ENCODE measurements around the gene VWA2. TPM values are rescaled to one million over a fixed set of nuclear protein-coding genes. Genes with fewer than 3 reads are reported as not detected.

The VWA2 gene
- total RNA-seq, 4 donors from 2014 or later: 2.5 to 22.6 TPM; not detected in 2

DNA sequence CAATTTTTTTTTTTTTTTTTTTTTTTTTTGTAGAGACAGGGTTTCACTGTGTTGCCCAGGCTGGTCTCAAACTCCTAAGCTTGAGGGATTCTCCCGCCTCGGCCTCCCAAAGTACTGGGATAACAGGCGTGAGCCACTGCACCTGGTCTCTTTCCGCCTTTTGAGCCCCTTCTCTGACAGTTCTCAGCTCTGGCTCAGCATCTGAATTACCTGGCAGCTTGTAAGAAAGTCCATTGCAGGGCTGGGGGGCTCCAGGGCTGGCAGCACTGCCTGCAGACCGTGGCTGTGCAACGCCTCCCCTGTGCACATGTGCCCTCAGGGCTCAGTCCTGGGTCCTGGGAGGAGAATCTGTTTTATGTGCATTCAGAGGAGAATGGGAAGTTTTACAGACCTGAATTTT is 37.6 kb downstream of the VWA2 start:
- H3K36me3 ChIP-seq: no peaks in the 10 kb centered on the region
- H3K4me3 ChIP-seq: no peak overlapping the region
- DNase-seq: no peak
- H3K27me3 ChIP-seq: no peaks in the 10 kb centered on the region
- H3K4me1 ChIP-seq: no peaks in the 10 kb centered on the region
- no peak overlapping the region for H3K27ac ChIP-seq
- TF ChIP-seq, protein P1, sequence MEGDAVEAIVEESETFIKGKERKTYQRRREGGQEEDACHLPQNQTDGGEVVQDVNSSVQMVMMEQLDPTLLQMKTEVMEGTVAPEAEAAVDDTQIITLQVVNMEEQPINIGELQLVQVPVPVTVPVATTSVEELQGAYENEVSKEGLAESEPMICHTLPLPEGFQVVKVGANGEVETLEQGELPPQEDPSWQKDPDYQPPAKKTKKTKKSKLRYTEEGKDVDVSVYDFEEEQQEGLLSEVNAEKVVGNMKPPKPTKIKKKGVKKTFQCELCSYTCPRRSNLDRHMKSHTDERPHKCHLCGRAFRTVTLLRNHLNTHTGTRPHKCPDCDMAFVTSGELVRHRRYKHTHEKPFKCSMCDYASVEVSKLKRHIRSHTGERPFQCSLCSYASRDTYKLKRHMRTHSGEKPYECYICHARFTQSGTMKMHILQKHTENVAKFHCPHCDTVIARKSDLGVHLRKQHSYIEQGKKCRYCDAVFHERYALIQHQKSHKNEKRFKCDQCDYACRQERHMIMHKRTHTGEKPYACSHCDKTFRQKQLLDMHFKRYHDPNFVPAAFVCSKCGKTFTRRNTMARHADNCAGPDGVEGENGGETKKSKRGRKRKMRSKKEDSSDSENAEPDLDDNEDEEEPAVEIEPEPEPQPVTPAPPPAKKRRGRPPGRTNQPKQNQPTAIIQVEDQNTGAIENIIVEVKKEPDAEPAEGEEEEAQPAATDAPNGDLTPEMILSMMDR (IDR thresholded peaks at IDR 0.05): no peak
- TF ChIP-seq POLR2A (IDR thresholded peaks at IDR 0.05): no peak
- H3K9me3 ChIP-seq: no peaks in the 10 kb centered on the region
- intact Hi-C loops (cut with DNase I; ENCODE audit: low total_unique reads): no loop called here

DNA sequence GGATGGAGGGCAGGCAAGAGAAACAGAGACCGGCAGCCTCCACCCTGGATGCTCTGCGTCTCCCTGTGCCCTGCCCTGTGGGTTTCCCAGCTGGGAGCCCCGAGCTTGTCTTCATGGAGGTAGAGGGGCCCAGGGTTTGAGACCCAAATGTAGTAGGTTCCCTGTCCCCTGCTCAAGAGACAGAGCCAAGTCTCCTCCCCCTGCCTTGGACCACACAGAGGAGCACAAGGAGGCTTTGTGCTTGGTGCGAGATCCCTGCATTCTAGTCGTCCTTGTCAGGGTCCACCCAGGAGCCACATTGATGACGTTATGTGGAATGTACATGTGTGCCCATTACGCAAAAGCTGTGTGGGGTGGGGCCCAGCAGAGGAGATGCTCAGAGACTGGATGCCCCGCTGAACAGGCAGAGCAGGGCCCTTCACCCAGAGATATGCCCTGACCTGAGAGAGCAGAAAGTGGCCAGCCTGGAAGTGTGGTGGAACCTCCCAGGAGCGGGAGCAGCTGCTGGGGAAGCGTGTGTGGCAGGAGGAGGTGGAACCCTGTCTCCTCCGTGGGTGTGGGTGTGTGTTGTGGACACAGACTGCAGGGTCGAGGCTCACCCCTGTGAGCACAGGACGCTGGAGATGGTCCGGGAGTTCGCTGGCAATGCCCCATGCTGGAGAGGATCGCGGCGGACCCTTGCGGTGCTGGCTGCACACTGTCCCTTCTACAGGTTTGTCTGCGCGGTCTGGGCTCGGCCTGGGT is 39.3 kb downstream of the VWA2 start:
- Histone ChIP-seq H3K9me3 (no peaks in the 10 kb centered on the region), H3K4me3 (no peak overlapping the region), H3K27ac (no peak overlapping the region), H3K27me3 (no peaks in the 10 kb centered on the region), H3K36me3 (no peaks in the 10 kb centered on the region), H3K4me1 (no peaks in the 10 kb centered on the region)
- TF ChIP-seq POLR2A (IDR thresholded peaks at IDR 0.05): no peak
- TF ChIP-seq, protein P1 (IDR thresholded peaks at IDR 0.05): no peak
- intact Hi-C loops (cut with DNase I; ENCODE audit: low total_unique reads): no loop called here
- no peak for DNase-seq

DNA sequence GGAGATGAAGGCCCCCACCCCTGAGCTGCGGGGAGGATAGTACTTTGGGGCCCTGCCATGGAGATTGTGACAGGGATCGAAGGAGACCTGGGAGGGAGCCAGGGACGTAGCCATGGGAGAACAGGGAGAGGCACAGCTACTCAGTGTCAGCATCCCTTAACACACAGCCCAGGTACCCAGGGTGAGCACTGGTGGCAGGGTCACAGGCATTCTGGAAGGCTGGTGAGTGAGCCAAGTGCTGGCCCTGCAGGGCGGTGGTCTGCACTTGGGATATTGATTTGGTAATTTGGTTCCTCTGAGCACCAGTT is 39.8 kb downstream of the VWA2 start:
- Histone ChIP-seq H3K4me3 (no peak overlapping the region), H3K4me1 (no peaks in the 10 kb centered on the region), H3K27ac (no peak overlapping the region), H3K9me3 (no peaks in the 10 kb centered on the region), H3K36me3 (no peaks in the 10 kb centered on the region), H3K27me3 (no peaks in the 10 kb centered on the region)
- no peak for TF ChIP-seq POLR2A (IDR thresholded peaks at IDR 0.05)
- TF ChIP-seq, protein P1 (IDR thresholded peaks at IDR 0.05): no peak
- DNase-seq: no peak
- intact Hi-C loops (cut with DNase I; ENCODE audit: low total_unique reads): no loop called here

DNA sequence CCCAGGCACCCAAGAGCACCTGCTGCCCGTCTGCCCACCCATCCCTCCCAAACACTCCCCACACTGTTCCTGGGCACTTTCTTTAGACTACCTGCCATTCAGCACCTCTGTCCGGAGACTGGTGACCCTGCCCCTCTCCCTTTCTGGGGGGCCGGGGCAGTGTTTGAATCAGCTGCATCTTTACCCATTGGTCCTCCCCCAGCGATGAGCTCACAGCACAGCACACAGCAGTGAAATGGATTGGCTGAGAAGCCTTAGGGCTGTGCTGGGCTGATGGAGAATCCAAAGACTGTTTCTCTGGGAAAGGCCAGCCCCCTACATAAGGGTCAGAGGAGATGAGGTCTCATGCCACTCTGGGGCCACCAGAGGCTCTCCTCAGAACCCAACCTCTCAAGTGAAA is 40.2 kb downstream of the VWA2 start:
- no peak overlapping the region for H3K4me3 ChIP-seq
- no peak for DNase-seq
- H3K27me3 ChIP-seq: no peaks in the 10 kb centered on the region
- no peaks in the 10 kb centered on the region for H3K4me1 ChIP-seq
- TF ChIP-seq POLR2A (IDR thresholded peaks at IDR 0.05): no peak
- TF ChIP-seq, protein P1 (IDR thresholded peaks at IDR 0.05): no peak
- intact Hi-C loops (cut with DNase I; ENCODE audit: low total_unique reads): no loop called here
- H3K9me3 ChIP-seq: no peaks in the 10 kb centered on the region
- H3K36me3 ChIP-seq: no peaks in the 10 kb centered on the region
- H3K27ac ChIP-seq: no peak overlapping the region

DNA sequence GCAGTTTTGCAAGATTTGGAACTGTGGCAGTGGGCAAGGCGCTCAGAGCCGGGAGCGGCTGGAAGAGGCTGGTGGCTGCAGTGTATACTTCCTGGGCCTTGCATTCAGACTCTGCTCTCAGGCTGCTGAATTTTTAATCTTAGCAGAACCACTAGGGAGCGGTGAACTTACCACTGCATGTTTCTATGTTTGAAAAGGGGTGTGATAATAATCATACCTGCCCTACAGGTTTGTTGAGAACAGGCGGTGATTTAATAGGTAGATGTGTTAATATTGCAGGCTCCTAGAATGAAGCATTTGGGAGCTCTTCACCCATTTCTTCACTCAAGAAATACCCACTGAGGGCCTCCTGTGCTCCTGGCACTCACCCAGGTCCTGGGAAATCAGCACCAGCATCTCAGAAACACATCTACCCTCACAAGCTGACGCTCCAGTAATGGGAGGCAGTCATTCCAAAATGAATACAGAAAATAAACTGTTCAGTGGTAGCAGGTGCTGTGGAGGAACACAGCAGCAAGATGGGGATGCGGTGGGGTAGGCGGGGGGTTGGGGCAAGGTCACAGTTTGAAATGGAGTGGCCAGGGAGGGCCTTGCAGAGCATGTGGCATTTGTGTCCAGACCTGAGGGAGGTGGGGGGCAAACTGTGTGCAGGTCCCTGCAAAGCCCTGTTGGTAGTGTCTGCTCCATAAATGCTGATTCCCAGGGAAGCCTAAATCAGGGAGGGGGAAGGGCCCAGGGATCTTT is 41.0 kb downstream of the VWA2 start:
- Histone ChIP-seq H3K4me3 (no peak overlapping the region), H3K36me3 (no peaks in the 10 kb centered on the region), H3K4me1 (no peaks in the 10 kb centered on the region), H3K27me3 (no peaks in the 10 kb centered on the region), H3K9me3 (no peaks in the 10 kb centered on the region), H3K27ac (no peak overlapping the region)
- no peak for DNase-seq
- intact Hi-C loops (cut with DNase I; ENCODE audit: low total_unique reads): no loop called here
- no peak for TF ChIP-seq POLR2A (IDR thresholded peaks at IDR 0.05)
- TF ChIP-seq, protein P1 (IDR thresholded peaks at IDR 0.05): no peak

All from uterus (tissue), 4 donors.